Liver (tissue), 9 donors: ENCODE results near the gene RAB14. TPM values are rescaled to one million over a fixed set of nuclear protein-coding genes. Genes with fewer than 3 reads are reported as not detected.

ENCODE experiments used
- DNase-seq: peaks from one replicate; pipeline ENCODE4 v3.0.0-alpha.2; 2017; ENCODE audit warnings: low spot score
- H3K27ac ChIP-seq, 2 donors: one replicate each; pipeline ENCODE4 v1.7.0; 2013; ENCODE audit warnings: inconsistent platforms in 2 of 2, low read length in 2 of 2, control low read depth in 1 of 2, low read depth in 1 of 2, mild to moderate bottlenecking in 1 of 2
- H3K27me3 ChIP-seq, 4 donors: one replicate each; pipeline versions ENCODE4 v1.6.1 to v1.7.0; 2013; ENCODE audit warnings: low read length in 3 of 4, inconsistent platforms in 1 of 4, mild to moderate bottlenecking in 1 of 4, moderate library complexity in 1 of 4; ENCODE audit not compliant: control insufficient read depth in 4 of 4, insufficient read depth in 4 of 4
- H3K36me3 ChIP-seq, 4 donors: one replicate each; pipeline versions ENCODE4 v1.6.1 to v1.7.0; 2013; ENCODE audit warnings: low read length in 3 of 4, mild to moderate bottlenecking in 3 of 4, low read depth in 1 of 4, moderate library complexity in 1 of 4; ENCODE audit not compliant: control insufficient read depth in 4 of 4, insufficient read depth in 3 of 4
- H3K4me1 ChIP-seq, 4 donors: one replicate each; pipeline versions ENCODE4 v1.6.1 to v1.7.0; 2013; ENCODE audit warnings: low read length in 3 of 4, mild to moderate bottlenecking in 3 of 4, moderate library complexity in 1 of 4; ENCODE audit not compliant: control insufficient read depth in 4 of 4, insufficient read depth in 4 of 4
- H3K4me3 ChIP-seq, 3 donors: one replicate each; pipeline versions ENCODE4 v1.6.1 to v1.7.0; 2013; ENCODE audit warnings: low read length in 3 of 3, control low read depth in 1 of 3, low read depth in 1 of 3, mild to moderate bottlenecking in 1 of 3
- H3K9ac ChIP-seq, 2 donors: one replicate each; pipeline ENCODE4 v1.7.0; 2013; ENCODE audit warnings: low read length in 2 of 2, mild to moderate bottlenecking in 2 of 2, moderate library complexity in 2 of 2, control low read depth in 1 of 2, low read depth in 1 of 2
- H3K9me3 ChIP-seq, 4 donors: one replicate each; pipeline versions ENCODE4 v1.6.1 to v1.7.0; 2013; ENCODE audit warnings: low read length in 3 of 4; ENCODE audit not compliant: control insufficient read depth in 4 of 4
- ATF3 ChIP-seq: IDR thresholded peaks from 2 replicates; pipeline ENCODE4 v1.6.1; 2016; ENCODE audit warnings: antibody characterized with exemption
- EGR1 ChIP-seq, 2 donors: IDR thresholded peaks; 2 replicates each; pipeline ENCODE4 v1.6.1; 2016 to 2018; ENCODE audit warnings: antibody characterized with exemption in 2 of 2, low read depth in 2 of 2
- FOXA1 ChIP-seq: IDR thresholded peaks from 2 replicates; pipeline ENCODE4 v1.6.1; 2016; ENCODE audit warnings: antibody characterized with exemption
- FOXA2 ChIP-seq: IDR thresholded peaks from 2 replicates; pipeline ENCODE4 v1.6.1; 2016; ENCODE audit warnings: antibody characterized with exemption
- GABPA ChIP-seq, 2 donors: IDR thresholded peaks in 1 of 2; conservative IDR thresholded peaks in 1 of 2; 2 replicates each; pipeline ENCODE4 v1.6.1; 2016; ENCODE audit warnings: antibody characterized with exemption in 2 of 2, mild to moderate bottlenecking in 1 of 2, moderate library complexity in 1 of 2
- HNF4G ChIP-seq: IDR thresholded peaks from 2 replicates; pipeline ENCODE4 v1.6.1; 2016; ENCODE audit warnings: antibody characterized with exemption
- JUND ChIP-seq, 2 donors: IDR thresholded peaks; 2 replicates each; pipeline ENCODE4 v1.6.1; 2016; ENCODE audit warnings: antibody characterized with exemption in 2 of 2
- NR2F2 ChIP-seq: IDR thresholded peaks from 2 replicates; pipeline ENCODE4 v1.6.1; 2016; ENCODE audit warnings: antibody characterized with exemption
- RXRA ChIP-seq, 2 donors: IDR thresholded peaks; 2 replicates each; pipeline ENCODE4 v1.6.1; 2017 to 2018; ENCODE audit warnings: antibody characterized with exemption in 2 of 2, mild to moderate bottlenecking in 1 of 2
- SP1 ChIP-seq: IDR thresholded peaks from 2 replicates; pipeline ENCODE4 v1.6.1; 2018; ENCODE audit warnings: antibody characterized with exemption, mild to moderate bottlenecking
- YY1 ChIP-seq: IDR thresholded peaks from 2 replicates; pipeline ENCODE4 v1.6.1; 2016; ENCODE audit warnings: antibody characterized with exemption, mild to moderate bottlenecking
- WGBS: extraction: QIAGEN DNeasy Blood & Tissue Kit; methylation state at CpG from one replicate; pipeline ENCODE4 v1.1.7; 2013; 5-methylcytosine and 5-hydroxymethylcytosine counted together
- polyA plus RNA-seq, 2 donors: library from polyadenylated mRNA; stranded (reverse) in 1 of 2; unstranded in 1 of 2; fragments of 200-250 nt in 1 of 2; fragments of >200 nt in 1 of 2; fragmentation: Nextera tagmentation in 1 of 2; extraction: Ambion mirVana in 1 of 2; gene quantifications; one replicate each; pipeline versions ENCODE4 v1.2.1 to v1.2.3, GENCODE V29; 2013 to 2015
- total RNA-seq, 2 donors: library from RNA; depleted of rRNA; stranded (reverse); fragments of >200 nt; gene quantifications; one replicate each; pipeline ENCODE4 v1.2.3, GENCODE V29; 2014
- TF ChIP-seq, protein P1 (sequence below): IDR thresholded peaks from 2 replicates; pipeline ENCODE4 v1.6.1; 2016; ENCODE audit warnings: antibody characterized with exemption, mild to moderate bottlenecking
- TF ChIP-seq, protein P2 (sequence below): IDR thresholded peaks from 2 replicates; pipeline ENCODE4 v1.6.1; 2016; ENCODE audit warnings: antibody characterized with exemption
- TF ChIP-seq, protein P3 (sequence below): fragments of 150-350 bp; IDR thresholded peaks from 2 replicates; pipeline ENCODE4 v1.5.1; 2017; ENCODE audit warnings: improper control_type of control experiment, low read depth, low read length; ENCODE audit not compliant: missing input control
- donor health status: healthy.
- donor health status: healthy.
- donor health status: healthy.
- donor health status: healthy.
- donor health status: healthy.

Gene RAB14
- total and polyA plus RNA-seq, 4 donors, result 25.9 to 48.2 (median 36.5) TPM

GRCh38 chr9:121141706-121142105, 60.0 kb downstream of the RAB14 start (continued):
- no peak for TF ChIP-seq ATF3
- no peak for TF ChIP-seq RXRA (IDR thresholded peaks at IDR 0.05)
- no peak for TF ChIP-seq FOXA1

DNA sequence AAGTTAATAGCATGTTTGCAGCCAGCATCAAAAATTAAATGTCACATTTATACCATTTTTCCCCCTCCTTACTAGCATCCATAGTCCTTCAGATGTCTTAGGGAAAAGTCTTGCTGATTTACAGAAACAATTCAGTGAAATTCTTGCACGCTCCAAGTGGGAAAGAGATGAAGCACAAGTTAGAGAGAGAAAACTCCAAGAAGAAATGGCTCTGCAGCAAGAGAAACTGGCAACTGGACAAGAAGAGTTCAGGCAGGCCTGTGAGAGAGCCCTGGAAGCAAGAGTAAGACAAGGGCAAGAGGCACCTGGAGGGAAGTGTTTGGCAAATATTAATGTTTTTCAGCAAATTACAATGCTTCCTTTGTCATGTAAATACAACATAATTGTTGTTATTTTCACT, 60.4 kb downstream of the RAB14 start:
- 98% methylated on average over 1 of the region's 1 CpG for WGBS
- DNase-seq, result no peak
- no peak overlapping the region for H3K27ac ChIP-seq

More for the DNA sequence above, 60.4 kb downstream of the RAB14 start:
- H3K27me3 ChIP-seq, result no peaks in the 10 kb centered on the region
- H3K9me3 ChIP-seq, result no peaks in the 10 kb centered on the region
- H3K36me3 ChIP-seq, result peaks cover 3 to 34% (median 26%) of the 10 kb centered on the region in 4 donors
- H3K4me1 ChIP-seq, result peaks cover 0 to 2% (median 0%) of the 10 kb centered on the region in 4 donors
- TF ChIP-seq, protein P1, sequence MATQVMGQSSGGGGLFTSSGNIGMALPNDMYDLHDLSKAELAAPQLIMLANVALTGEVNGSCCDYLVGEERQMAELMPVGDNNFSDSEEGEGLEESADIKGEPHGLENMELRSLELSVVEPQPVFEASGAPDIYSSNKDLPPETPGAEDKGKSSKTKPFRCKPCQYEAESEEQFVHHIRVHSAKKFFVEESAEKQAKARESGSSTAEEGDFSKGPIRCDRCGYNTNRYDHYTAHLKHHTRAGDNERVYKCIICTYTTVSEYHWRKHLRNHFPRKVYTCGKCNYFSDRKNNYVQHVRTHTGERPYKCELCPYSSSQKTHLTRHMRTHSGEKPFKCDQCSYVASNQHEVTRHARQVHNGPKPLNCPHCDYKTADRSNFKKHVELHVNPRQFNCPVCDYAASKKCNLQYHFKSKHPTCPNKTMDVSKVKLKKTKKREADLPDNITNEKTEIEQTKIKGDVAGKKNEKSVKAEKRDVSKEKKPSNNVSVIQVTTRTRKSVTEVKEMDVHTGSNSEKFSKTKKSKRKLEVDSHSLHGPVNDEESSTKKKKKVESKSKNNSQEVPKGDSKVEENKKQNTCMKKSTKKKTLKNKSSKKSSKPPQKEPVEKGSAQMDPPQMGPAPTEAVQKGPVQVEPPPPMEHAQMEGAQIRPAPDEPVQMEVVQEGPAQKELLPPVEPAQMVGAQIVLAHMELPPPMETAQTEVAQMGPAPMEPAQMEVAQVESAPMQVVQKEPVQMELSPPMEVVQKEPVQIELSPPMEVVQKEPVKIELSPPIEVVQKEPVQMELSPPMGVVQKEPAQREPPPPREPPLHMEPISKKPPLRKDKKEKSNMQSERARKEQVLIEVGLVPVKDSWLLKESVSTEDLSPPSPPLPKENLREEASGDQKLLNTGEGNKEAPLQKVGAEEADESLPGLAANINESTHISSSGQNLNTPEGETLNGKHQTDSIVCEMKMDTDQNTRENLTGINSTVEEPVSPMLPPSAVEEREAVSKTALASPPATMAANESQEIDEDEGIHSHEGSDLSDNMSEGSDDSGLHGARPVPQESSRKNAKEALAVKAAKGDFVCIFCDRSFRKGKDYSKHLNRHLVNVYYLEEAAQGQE, result no peak
- TF ChIP-seq JUND (IDR thresholded peaks at IDR 0.05) (no peak), FOXA2 (no peak), SP1 (no peak), EGR1 (IDR thresholded peaks at IDR 0.05; ENCODE audit: low read depth in 2 of 2) (no peak), NR2F2 (no peak), YY1 (no peak), HNF4G (no peak), RXRA (IDR thresholded peaks at IDR 0.05) (no peak), GABPA (IDR thresholded peaks at IDR 0.05 in 1 of 2, conservative IDR thresholded peaks at IDR 0.05 in 1 of 2) (no peak)
- TF ChIP-seq, protein P2, sequence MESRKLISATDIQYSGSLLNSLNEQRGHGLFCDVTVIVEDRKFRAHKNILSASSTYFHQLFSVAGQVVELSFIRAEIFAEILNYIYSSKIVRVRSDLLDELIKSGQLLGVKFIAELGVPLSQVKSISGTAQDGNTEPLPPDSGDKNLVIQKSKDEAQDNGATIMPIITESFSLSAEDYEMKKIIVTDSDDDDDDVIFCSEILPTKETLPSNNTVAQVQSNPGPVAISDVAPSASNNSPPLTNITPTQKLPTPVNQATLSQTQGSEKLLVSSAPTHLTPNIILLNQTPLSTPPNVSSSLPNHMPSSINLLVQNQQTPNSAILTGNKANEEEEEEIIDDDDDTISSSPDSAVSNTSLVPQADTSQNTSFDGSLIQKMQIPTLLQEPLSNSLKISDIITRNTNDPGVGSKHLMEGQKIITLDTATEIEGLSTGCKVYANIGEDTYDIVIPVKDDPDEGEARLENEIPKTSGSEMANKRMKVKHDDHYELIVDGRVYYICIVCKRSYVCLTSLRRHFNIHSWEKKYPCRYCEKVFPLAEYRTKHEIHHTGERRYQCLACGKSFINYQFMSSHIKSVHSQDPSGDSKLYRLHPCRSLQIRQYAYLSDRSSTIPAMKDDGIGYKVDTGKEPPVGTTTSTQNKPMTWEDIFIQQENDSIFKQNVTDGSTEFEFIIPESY, result no peak
- TF ChIP-seq, protein P3, sequence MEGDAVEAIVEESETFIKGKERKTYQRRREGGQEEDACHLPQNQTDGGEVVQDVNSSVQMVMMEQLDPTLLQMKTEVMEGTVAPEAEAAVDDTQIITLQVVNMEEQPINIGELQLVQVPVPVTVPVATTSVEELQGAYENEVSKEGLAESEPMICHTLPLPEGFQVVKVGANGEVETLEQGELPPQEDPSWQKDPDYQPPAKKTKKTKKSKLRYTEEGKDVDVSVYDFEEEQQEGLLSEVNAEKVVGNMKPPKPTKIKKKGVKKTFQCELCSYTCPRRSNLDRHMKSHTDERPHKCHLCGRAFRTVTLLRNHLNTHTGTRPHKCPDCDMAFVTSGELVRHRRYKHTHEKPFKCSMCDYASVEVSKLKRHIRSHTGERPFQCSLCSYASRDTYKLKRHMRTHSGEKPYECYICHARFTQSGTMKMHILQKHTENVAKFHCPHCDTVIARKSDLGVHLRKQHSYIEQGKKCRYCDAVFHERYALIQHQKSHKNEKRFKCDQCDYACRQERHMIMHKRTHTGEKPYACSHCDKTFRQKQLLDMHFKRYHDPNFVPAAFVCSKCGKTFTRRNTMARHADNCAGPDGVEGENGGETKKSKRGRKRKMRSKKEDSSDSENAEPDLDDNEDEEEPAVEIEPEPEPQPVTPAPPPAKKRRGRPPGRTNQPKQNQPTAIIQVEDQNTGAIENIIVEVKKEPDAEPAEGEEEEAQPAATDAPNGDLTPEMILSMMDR, result no peak
- H3K9ac ChIP-seq, result no peak overlapping the region
- H3K4me3 ChIP-seq, result no peak overlapping the region
